T-helper 22 cell (primary cell): ENCODE data around the gene RBBP8.

Source experiments
- DNase-seq: peaks from one replicate; pipeline ENCODE4 v3.0.0-alpha.2; 2020; ENCODE audit warnings: low read depth

The RBBP8 gene

DNA sequence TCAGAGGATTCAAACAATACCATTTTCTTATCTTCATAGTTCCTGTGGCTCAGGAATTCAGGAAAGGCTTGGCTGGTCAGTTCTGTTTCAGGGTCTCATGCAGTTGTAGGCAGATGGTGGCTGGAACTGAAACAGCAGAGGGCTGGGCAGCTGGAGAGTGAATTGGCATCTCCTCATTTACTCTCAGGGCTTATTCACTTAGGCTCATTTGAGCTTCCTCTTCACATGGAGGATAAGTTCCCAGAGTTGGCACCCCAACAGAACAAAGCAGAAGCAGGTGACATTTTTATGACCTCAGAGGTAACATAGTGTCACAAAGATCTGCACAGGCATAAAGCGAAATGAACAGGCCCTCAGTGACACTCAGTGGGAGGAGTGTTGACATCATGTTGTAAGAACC, 66.1 kb downstream of the RBBP8 start:
- no peak for DNase-seq

- DNase-seq: no peak
Observed at GRCh38 chr18:22999647-23000046, 66.5 kb downstream of the RBBP8 start.

DNA sequence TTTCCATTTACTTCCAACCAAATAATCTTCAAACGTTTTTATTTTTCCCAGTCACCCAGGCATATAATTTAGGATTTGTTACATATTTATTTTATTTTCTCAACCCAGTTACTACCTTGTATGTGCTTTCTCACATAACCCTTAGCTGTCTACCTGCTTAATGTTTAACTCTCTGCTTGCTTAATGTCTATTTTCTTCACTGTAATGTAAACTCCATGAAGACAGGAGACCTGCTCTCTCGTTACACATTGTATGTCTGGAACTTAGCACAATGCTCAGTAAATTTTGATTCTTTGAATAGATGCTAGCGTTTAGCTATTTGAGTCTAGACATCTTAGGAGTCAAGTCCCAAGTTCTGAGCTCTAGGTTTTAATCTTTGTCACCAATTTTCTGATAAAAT, 70.2 kb downstream of the RBBP8 start:
- no peak for DNase-seq

- no peak for DNase-seq
Observed at GRCh38 chr18:23012249-23012648, 79.1 kb downstream of the RBBP8 start.

DNA sequence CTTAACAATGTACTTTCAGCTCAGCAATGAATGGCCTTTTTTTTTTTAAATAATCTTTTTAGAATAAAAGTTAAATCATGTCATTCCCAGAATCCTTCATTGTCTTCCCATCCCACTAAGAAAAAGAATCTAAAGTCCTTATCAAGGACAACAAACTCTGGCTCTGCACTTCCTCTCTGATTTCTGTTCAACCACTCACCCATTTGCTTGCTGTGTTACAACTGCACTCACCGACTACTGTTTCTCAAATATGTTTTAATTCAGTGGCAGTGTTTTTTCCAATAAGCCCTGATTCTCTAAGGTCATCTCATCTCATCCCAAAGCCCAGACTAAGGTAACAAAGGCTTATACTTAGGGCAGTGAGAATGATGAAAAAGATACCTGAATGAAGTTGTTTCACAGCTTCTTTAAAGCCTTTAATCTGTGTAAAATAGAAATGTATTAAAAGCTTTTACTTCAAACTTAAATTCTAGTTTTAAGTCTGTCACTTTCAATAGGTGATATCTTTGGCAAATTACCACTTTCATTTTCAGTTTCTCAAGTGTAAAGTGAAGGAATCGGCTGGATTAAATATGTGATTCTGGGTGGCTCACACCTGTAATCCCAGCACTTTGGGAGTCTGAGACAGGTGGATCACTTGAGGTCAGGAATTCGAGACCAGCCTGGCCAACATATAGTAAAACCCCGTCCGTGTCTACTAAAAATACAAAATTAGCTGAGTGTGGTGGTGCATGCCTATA, 87.6 kb downstream of the RBBP8 start:
- no peak for DNase-seq

- no peak for DNase-seq
Observed at GRCh38 chr18:23021623-23022022, 88.5 kb downstream of the RBBP8 start.

DNA sequence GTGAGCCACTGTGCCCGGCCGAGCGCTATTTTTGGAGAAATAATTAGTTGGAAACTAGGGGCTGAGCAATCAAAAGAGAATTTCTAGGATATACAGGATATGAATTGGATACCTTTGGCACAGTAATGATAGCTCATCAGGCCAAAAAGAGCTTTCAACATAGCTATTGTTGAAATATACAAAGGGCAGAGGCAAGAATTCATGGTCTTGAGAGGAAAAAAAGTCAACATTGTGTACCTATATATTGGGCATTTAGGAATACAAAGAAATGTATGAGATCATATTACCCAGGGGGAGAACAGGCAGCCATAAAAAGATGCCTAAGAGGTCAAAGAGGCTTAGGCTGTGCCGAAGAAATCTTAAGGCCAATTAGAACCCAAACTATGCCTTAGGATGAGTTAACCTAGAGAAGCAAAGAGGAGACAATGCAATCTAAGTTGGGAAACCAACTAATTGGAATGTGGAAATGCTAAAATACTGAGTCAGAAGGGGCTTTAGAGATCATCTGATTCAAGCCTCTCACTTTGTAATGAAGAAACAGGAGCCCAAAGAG, 99.0 kb downstream of the RBBP8 start:
- DNase-seq: no peak

- DNase-seq: no peak
Observed at GRCh38 chr18:23033056-23033455, 99.9 kb downstream of the RBBP8 start.

DNA sequence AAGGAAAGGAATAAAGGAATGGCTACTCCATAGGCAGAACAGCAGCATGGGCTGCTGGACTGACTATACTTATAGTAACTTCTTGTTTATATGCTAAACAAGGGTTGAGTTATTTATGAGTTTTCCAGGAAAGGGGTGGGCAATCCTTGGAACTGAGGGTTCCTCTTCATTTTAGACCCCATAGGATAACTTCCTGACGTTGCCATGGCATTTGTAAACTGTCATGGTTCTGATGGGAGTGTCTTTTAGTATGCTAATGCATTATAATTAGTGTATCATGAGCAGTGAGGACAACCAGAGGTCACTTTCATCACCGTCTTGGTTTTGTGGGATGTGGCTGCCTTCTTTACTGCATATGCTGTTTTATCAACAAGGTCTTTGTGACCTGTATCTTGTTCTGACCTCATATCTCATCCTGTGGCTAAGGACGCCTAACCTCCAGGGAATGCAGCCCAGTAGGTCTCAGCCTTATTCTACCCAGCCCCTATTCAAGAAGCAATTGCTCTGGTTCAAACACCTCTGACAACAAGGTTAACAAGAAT, 103.6 kb downstream of the RBBP8 start:
- DNase-seq: no peak

DNA sequence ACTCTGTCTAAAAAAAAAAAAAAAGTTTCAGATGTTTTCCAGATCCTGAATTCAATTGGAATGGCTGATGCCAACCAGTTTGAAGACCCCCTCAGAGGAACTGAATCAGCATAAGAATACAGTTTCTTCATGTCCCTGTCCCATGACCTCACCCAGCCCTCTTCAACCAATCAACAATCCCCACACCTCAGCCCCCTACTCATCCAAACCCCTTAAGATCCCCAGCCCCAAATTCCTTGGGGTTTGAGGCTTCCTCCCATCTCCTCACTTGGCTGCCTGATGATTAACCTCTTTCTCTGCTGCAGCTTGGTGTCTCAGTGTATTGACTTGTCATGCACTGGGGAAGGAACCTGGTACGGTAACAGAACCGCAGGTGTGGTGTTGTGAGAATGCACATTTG, 104.5 kb downstream of the RBBP8 start:
- no peak for DNase-seq

DNA sequence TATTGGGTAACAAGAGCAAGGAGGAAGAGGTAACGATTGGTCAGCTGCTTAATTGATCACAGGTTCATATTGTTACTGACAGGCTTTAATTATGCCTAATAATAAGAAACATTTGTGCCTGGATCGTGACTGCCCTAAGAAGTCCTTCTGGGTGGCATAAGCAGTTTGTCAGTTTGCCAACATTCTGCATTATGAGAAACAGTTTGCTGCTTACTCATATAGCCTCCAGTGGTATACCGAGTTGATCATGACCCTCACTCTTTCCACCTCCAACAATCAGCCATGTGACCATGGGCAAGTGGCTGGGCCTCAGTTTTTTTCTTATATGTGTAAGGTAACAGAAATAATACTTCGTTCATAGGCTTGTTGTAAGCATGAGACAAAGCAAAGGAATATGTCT, 105.6 kb downstream of the RBBP8 start:
- DNase-seq: no peak

- no peak for DNase-seq
Observed at GRCh38 chr18:23042133-23042532, 109.0 kb downstream of the RBBP8 start.

- no peak for DNase-seq
Observed at GRCh38 chr18:23043803-23044376, 110.8 kb downstream of the RBBP8 start.

- DNase-seq: no peak
Observed at GRCh38 chr18:23049698-23050373, 116.7 kb downstream of the RBBP8 start.

GRCh38 chr18:23053776-23054457, 120.8 kb downstream of the RBBP8 start:
- no peak for DNase-seq

DNA sequence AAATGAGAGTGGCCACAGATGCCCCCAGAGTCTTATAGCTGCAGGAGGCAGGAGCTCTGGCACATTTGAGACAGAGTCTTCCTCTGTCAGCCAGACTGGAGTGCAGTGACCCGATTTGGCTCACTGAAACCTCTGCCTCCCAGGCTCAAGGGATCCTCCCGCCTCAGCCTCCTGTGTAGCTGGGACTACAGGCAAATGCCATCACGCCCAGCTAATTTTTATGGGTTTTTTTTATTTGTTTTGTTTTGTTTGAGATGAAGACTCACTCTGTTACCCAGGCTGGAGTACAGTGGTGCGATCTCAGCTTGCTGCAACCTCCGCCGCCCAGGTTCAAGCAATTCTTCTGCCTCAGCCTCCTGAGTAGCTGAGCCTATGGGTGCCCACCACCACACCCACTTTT, 121.4 kb downstream of the RBBP8 start:
- no peak for DNase-seq

- DNase-seq: no peak
Observed at GRCh38 chr18:23056315-23056714, 123.2 kb downstream of the RBBP8 start.

- no peak for DNase-seq
Observed at GRCh38 chr18:23057096-23057495, 124.0 kb downstream of the RBBP8 start.

DNA sequence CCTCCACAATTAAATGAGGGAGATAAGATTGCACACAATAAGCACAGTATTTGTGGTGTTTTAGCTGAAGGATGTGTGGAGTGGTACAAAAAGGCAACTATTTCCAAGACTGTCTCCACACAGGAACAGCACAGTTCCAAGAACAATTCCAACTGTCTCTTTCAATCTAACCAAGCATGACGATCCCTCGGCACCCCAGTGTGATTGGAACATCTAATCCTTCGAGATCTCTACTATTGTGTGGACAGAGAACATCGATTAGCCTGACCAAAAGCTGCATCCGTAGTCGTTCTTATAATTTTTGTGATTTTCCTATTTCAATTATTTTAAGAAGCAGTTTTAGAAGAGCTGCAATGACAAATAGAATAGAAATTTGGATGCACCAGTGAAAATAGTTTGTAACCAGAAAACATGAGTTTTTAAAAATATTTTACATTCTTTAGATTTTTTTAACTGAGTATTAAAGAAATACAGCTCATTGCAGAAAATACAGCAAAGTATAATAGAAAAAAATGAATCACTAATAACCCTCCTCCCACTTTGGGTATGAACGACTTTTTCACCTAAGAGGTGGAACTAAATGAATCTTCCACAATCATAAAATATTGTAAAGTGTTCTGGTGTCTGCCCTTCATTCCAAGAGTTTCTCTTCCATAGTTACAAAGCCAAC, 125.8 kb downstream of the RBBP8 start:
- no peak for DNase-seq

DNA sequence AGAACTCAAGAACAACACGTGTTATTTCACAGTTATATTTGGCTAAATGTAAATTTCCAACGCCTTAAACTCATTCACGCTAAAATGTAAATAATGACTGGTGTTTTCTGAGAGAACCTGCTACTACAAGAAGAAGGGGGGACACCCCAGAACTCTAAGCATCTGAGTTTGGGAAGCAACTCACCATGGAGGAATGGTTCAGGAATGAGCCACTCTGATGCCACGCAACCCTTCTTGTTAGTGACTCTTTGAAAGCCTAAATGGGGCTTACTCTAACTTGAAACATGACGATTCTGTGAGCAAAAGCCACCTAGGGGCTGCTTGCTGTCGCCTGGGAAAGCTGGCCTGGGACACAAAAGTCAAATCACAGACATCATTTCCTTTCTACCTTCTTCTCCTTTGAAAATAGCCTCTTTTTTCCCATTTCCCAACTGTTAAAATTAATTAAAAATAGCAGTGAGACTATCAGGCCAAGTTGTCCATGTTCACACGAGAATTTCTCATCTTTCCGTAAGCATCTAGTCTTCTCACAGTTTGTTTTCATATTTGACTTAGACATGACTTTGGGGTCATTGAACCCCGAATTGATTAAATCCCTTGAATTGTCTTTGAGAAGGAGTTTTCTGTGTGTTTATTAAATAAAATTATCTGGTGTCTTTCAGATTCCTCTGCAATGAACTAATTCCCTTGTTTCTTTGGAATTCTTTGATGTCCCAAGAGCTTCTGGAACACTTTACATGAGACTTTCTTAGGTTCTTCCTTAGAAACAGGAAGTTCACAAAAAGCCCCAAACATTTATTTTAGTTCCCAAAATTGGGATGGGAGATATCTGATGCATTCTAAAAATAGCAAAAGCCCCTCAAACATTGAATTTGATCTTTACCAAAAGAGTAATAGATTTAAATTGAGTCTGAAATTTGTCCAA, 126.7 kb downstream of the RBBP8 start:
- no peak for DNase-seq

DNA sequence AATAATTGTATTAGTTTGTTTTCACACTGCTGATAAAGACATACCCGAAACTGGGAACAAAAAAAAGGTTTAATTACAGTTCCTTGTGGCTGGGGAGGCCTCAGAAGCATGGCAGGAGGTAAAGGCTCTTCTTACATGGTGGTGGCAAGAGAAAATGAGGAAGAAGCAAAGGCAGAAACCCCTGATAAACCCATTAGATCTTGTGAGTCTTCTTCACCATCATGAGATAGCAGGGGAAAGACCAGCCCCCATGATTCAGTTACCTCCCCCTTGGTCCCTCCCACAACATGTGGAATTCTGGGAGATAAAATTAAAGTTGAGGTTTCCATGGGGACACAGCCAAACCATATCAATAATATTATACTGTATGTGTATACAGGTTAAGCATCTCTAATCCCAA, 128.9 kb downstream of the RBBP8 start:
- no peak for DNase-seq
